Stomach (tissue), 4 donors: ENCODE data around the gene FA2H.

ENCODE experiments used
- POLR2AphosphoS5 ChIP-seq, 3 donors: sonication (generic); formaldehyde crosslinking; IDR thresholded peaks; one replicate each; pipeline ENCODE4 v1.6.1; 2016; ENCODE audit warnings: antibody characterized with exemption in 3 of 3
- TF ChIP-seq, protein P1 (sequence below), 7 experiments: fragments of 450-650 bp in 4 of 7; fragments of 200-600 bp in 3 of 7; sonication (generic) in 3 of 7; IDR thresholded peaks; one replicate each; pipeline ENCODE4 v1.5.1; 2016 to 2019; ENCODE audit warnings: antibody characterized with exemption in 7 of 7, control low read depth in 2 of 7, mild to moderate bottlenecking in 1 of 7

DNA sequence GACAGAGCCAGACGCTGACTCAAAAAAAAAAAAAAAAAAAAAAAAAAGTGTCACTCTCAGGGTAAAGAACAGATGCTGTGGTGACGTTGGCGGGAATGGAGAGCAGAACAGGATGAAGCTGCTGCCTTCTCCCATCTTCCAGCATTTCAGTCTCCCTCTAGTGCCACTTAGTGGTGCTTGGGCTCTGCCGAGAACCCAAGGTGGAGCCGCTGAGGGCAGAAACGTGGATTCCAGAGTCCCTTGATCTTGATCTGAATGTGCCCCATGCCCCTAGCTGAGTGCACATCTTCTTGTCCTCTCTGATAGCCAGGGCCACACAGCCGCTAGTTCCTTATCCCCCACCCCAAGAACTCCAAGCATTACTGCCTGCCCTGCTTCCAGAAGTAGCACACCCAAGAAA is 43.2 kb upstream of the FA2H start:
- TF ChIP-seq, protein P1, sequence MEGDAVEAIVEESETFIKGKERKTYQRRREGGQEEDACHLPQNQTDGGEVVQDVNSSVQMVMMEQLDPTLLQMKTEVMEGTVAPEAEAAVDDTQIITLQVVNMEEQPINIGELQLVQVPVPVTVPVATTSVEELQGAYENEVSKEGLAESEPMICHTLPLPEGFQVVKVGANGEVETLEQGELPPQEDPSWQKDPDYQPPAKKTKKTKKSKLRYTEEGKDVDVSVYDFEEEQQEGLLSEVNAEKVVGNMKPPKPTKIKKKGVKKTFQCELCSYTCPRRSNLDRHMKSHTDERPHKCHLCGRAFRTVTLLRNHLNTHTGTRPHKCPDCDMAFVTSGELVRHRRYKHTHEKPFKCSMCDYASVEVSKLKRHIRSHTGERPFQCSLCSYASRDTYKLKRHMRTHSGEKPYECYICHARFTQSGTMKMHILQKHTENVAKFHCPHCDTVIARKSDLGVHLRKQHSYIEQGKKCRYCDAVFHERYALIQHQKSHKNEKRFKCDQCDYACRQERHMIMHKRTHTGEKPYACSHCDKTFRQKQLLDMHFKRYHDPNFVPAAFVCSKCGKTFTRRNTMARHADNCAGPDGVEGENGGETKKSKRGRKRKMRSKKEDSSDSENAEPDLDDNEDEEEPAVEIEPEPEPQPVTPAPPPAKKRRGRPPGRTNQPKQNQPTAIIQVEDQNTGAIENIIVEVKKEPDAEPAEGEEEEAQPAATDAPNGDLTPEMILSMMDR (IDR thresholded peaks at IDR 0.05), result no peak
- no peak for TF ChIP-seq POLR2AphosphoS5 (IDR thresholded peaks at IDR 0.05)
